Hematopoietic multipotent progenitor cell (in vitro differentiated cells): ENCODE data around the gene RNF222. TPM values are rescaled to one million over a fixed set of nuclear protein-coding genes. Genes with fewer than 3 reads are reported as not detected.

Experiments used
- DNase-seq, 3 donors: peaks; one replicate each; pipeline ENCODE4 v3.0.0-alpha.2; 2011 to 2015; ENCODE audit warnings: low read depth in 2 of 3, low spot score in 2 of 3
- total RNA-seq: library from RNA; depleted of rRNA; stranded (reverse); fragments of >200 nt; gene quantifications from one replicate; pipeline ENCODE4 v1.2.3, GENCODE V29; 2012

Gene RNF222
- total RNA-seq: 0.27 TPM

- DNase-seq: no peak
These were observed at the start of gene RNF222 for GRCh38 chr17:8397636-8398035. Gene RNF222 (minus strand): TSS chr17:8397827. CDS start chr17:8393461, 4,366 bp downstream.

- no peak for DNase-seq
These were observed 47.9 kb upstream of the RNF222 start for GRCh38 chr17:8445536-8445935.

- DNase-seq: no peak
These were observed 46.9 kb upstream of the RNF222 start for GRCh38 chr17:8444494-8444893.

GRCh38 chr17:8443756-8444155, 46.1 kb upstream of the RNF222 start:
- DNase-seq: no peak

GRCh38 chr17:8442310-8442709, 44.7 kb upstream of the RNF222 start:
- DNase-seq: no peak

GRCh38 chr17:8441690-8442089, 44.1 kb upstream of the RNF222 start:
- no peak for DNase-seq

GRCh38 chr17:8439681-8440080, 42.1 kb upstream of the RNF222 start:
- DNase-seq: no peak

GRCh38 chr17:8438441-8438840, 40.8 kb upstream of the RNF222 start:
- no peak for DNase-seq

- no peak for DNase-seq
These were observed 39.2 kb upstream of the RNF222 start for GRCh38 chr17:8436844-8437171.

GRCh38 chr17:8436169-8436843, 38.7 kb upstream of the RNF222 start:
- DNase-seq: peak; percentile 18 to 64 (median 51)

- DNase-seq: peak; percentile 98
These were observed 37.9 kb upstream of the RNF222 start, which contains the start of gene NDEL1 for GRCh38 chr17:8435245-8436168. Gene NDEL1 (plus strand): TSS chr17:8435884. CDS start chr17:8444272, 8,388 bp downstream.

- no peak for DNase-seq
These were observed 33.3 kb upstream of the RNF222 start for GRCh38 chr17:8430966-8431365.

- DNase-seq: no peak
These were observed 29.2 kb upstream of the RNF222 start for GRCh38 chr17:8426802-8427201.

- no peak for DNase-seq
These were observed 28.6 kb upstream of the RNF222 start for GRCh38 chr17:8426094-8426720.

GRCh38 chr17:8421571-8421970, 23.9 kb upstream of the RNF222 start:
- DNase-seq: no peak

GRCh38 chr17:8420041-8420934, 22.7 kb upstream of the RNF222 start:
- DNase-seq: peak in 2 of 3 donors; percentile 16 to 31

- no peak for DNase-seq
These were observed 21.7 kb upstream of the RNF222 start for GRCh38 chr17:8419305-8419704.

GRCh38 chr17:8418471-8418870, 20.8 kb upstream of the RNF222 start:
- DNase-seq: no peak

GRCh38 chr17:8417806-8418205, 20.2 kb upstream of the RNF222 start:
- DNase-seq: no peak

- DNase-seq: no peak
These were observed 16.3 kb upstream of the RNF222 start for GRCh38 chr17:8413938-8414337.
